ENCODE measurements around the gene GRIA4. TPM values are rescaled to one million over a fixed set of nuclear protein-coding genes. Genes with fewer than 3 reads are reported as not detected.

Gene GRIA4
- total and polyA plus RNA-seq, 5 donors = 0.05 to 0.17 TPM; not detected in 3

DNA sequence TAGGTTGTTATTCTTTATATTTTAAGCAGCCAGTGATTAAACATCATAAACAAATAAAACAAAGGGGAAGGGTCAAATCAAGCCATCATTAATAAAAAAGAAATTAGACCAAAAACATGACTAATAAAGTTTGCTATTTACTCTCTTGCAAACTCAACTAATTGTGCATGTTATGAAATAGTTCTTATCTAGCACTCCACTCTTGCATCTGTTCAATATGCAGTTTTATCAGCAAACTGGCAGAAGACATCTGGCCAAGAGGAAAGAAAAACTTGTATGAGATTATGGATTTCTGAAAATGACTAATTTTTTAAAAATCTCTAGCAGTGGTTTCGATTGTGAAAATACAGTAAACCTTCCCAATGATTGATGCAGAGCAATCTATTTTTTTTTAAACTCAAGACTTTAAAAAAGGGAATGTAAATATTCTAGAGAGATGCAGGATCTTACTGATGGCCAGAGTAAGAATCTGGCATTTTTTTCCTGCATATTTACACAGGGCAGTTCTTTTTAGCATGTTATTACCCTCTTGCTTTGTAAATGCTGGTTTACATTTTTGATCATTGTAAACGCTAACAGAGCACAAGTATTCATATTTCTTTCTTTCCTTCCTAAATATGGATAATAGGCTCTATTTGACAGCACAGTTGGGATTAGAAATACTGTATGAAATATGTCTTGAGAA is 83.3 kb downstream of the GRIA4 start:
- H3K4me3 ChIP-seq (ENCODE audit: low read length) = no peak overlapping the region
- ATAC-seq (no peak), DNase-seq (no peak)
- 38% methylated on average over 2 of the region's 2 CpGs for WGBS
- H3K27me3 ChIP-seq (ENCODE audit: control insufficient read depth, insufficient read depth) = no peaks in the 10 kb centered on the region
- intact Hi-C loops (cut with DNase I) = no loop called here
- no peaks in the 10 kb centered on the region for H3K4me1 ChIP-seq (ENCODE audit: control insufficient read depth, insufficient read depth, low read length)
- no peak overlapping the region for H3K27ac ChIP-seq (ENCODE audit: low read length)
- no peaks in the 10 kb centered on the region for H3K9me3 ChIP-seq (ENCODE audit: control insufficient read depth, low read length)

DNA sequence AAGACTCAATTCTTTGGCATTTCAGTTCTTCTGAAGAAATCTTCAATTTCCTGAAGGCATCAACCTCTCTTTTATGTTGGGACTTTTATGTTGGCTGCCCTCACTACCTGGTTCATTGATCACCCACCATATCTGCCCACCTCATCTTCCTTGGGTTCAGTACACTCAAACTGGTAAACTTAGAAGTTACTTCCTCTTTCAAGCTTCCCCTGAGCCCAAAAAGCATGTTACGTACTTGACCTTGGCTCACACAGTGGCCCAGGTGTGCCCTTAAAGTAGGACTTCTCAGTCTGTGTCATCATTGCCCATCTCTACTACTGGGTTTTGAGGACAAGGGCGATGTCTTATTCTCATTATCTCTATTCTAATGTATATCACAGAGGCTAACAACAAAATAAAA is 86.1 kb downstream of the GRIA4 start:
- ATAC-seq (no peak), DNase-seq (no peak)
- 76% methylated on average over 2 of the region's 2 CpGs for WGBS
- Histone ChIP-seq H3K4me1 (ENCODE audit: control insufficient read depth, insufficient read depth, low read length) (no peaks in the 10 kb centered on the region), H3K9me3 (ENCODE audit: control insufficient read depth, low read length) (no peaks in the 10 kb centered on the region), H3K4me3 (ENCODE audit: low read length) (no peak overlapping the region), H3K27ac (ENCODE audit: low read length) (no peak overlapping the region), H3K27me3 (ENCODE audit: control insufficient read depth, insufficient read depth) (no peaks in the 10 kb centered on the region)
- intact Hi-C loops (cut with DNase I) = no loop called here

DNA sequence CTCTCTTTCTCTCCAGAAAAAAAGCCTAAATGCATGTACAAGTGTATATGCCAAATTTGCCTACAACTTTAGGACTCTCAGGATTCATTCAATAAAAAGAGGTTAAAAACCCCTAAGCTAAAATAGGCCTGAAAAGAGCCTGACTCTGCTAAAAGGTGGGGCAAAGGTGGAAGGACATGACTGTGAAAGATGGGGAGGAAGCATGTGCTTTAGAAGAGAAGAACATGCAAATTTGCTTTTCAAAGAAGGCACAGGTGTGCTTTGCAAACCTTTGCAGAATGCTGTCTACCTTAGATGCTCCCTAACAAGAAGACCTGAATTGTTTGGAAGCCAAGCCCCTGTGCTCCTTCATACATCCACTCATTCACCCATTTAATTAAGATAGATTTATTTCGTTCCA is 87.4 kb downstream of the GRIA4 start:
- no peaks in the 10 kb centered on the region for H3K4me1 ChIP-seq (ENCODE audit: control insufficient read depth, insufficient read depth, low read length)
- intact Hi-C loops (cut with DNase I) = no loop called here
- ATAC-seq (no peak), DNase-seq (no peak)
- H3K4me3 ChIP-seq (ENCODE audit: low read length) = no peak overlapping the region
- no peaks in the 10 kb centered on the region for H3K27me3 ChIP-seq (ENCODE audit: control insufficient read depth, insufficient read depth)
- H3K9me3 ChIP-seq (ENCODE audit: control insufficient read depth, low read length) = no peaks in the 10 kb centered on the region
- no peak overlapping the region for H3K27ac ChIP-seq (ENCODE audit: low read length)
- WGBS = 39% methylated on average over 1 of the region's 1 CpG

DNA sequence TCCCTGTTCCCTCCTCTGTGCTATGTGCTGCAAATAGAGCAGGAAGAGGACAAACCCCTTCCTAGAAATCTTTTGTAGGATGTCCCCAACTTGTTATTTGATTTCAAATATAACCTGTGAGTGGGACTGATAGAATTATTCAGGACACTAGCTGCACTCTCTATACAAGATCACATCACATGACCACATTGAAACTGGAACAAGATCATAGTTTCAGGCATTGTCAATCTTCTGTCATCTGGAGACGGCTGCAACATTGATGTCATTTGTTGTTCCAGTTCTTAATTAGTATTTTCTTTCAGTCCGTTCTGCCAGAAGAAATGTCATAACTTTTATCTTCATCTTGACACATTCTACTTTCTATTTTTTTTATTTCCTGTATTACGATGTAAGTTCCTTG is 89.3 kb downstream of the GRIA4 start:
- no peak for ATAC-seq
- no peak for DNase-seq
- WGBS = 31% methylated on average over 3 of the region's 3 CpGs
- Histone ChIP-seq H3K27me3 (ENCODE audit: control insufficient read depth, insufficient read depth) (no peaks in the 10 kb centered on the region), H3K27ac (ENCODE audit: low read length) (no peak overlapping the region), H3K9me3 (ENCODE audit: control insufficient read depth, low read length) (no peaks in the 10 kb centered on the region), H3K4me3 (ENCODE audit: low read length) (no peak overlapping the region), H3K4me1 (ENCODE audit: control insufficient read depth, insufficient read depth, low read length) (no peaks in the 10 kb centered on the region)
- intact Hi-C loops (cut with DNase I) = no loop called here

DNA sequence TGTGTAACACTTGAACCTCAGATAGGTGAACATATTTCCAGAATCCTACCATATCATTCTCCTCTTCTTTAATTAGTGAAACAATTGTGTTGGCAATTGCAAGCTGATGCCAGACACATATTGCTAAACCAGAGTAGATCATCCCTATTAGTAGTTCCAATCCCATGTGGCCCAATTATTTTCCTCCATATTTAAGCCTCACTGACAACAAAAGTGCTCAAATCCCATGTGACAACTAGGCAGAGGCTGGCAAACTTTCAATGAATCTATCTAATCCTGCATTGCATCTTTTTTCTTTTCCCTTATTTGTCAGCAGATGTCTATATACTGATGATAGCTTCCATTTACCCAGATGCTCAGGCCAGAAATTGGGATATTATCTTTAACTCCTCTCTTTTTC is 90.4 kb downstream of the GRIA4 start:
- no peak overlapping the region for H3K27ac ChIP-seq (ENCODE audit: low read length)

DNA sequence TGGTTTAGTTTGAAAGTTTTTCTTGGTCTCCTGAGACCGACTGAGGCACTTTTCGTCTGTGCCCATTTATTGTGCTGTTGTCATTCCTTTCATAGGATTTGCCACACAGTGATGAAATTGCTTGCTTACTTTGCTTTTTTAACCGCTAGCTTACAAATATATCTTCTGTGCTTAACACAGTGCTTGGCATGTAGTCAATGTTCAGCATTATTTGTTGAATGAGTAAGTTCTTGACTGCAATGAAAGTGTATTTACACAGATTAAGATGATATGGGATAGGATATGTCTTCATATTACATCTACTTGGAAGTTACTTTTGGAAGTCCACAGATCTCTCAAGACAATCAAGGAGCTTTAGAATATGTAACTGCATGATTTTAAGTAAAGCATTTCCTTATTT is 91.2 kb downstream of the GRIA4 start:
- DNase-seq (no peak), ATAC-seq (no peak)
- WGBS = 84% methylated on average over 3 of the region's 3 CpGs
- Histone ChIP-seq H3K4me1 (ENCODE audit: control insufficient read depth, insufficient read depth, low read length) (no peaks in the 10 kb centered on the region), H3K27ac (ENCODE audit: low read length) (no peak overlapping the region), H3K9me3 (ENCODE audit: control insufficient read depth, low read length) (no peaks in the 10 kb centered on the region), H3K4me3 (ENCODE audit: low read length) (no peak overlapping the region), H3K27me3 (ENCODE audit: control insufficient read depth, insufficient read depth) (no peaks in the 10 kb centered on the region)
- intact Hi-C loops (cut with DNase I) = no loop called here

More for the DNA sequence above, 90.4 kb downstream of the GRIA4 start:
- no peak for DNase-seq
- Histone ChIP-seq H3K4me1 (ENCODE audit: control insufficient read depth, insufficient read depth, low read length) (no peaks in the 10 kb centered on the region), H3K9me3 (ENCODE audit: control insufficient read depth, low read length) (no peaks in the 10 kb centered on the region), H3K27me3 (ENCODE audit: control insufficient read depth, insufficient read depth) (no peaks in the 10 kb centered on the region), H3K4me3 (ENCODE audit: low read length) (no peak overlapping the region)
- intact Hi-C loops (cut with DNase I) = no loop called here
- no peak for ATAC-seq

DNA sequence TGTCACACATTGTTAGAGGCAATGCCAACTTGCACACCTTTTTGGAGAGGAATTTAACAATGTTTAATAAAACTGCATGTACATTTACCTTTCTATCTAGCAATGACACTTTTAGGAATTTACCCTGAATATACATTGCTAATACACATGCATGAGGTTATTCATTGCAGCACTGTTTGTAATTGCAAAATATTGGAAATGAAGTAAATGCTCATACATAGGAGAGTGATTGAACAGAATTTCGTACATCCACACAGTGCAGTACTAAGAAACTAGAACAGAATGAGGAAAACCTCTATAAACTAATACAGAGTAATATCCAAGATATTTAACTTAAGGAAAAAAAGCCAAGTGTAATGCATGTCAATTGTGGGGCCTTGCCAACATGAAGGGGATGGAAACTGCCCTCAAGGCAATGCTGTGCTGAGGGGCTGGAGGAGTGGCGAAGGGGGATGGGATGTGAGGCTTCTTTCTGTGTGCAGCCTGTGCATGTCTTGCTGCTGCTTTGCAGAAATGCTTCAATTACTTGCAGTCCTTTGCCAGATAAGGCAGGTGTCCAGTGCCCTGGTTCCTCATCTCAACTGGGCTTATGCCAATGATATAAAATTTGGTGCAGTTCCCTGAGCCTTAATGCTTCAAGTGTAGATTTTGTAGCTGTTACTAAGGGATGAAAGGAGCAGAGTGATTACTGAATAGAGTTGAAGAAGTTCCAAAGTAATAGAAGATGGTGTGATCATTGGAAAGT is 96.1 kb downstream of the GRIA4 start:
- ATAC-seq (no peak), DNase-seq (no peak)
- 81% methylated on average over 2 of the region's 2 CpGs for WGBS
- Histone ChIP-seq H3K27ac (ENCODE audit: low read length) (no peak overlapping the region), H3K4me1 (ENCODE audit: control insufficient read depth, insufficient read depth, low read length) (no peaks in the 10 kb centered on the region), H3K27me3 (ENCODE audit: control insufficient read depth, insufficient read depth) (no peaks in the 10 kb centered on the region), H3K4me3 (ENCODE audit: low read length) (no peak overlapping the region), H3K9me3 (ENCODE audit: control insufficient read depth, low read length) (no peaks in the 10 kb centered on the region)
- intact Hi-C loops (cut with DNase I) = no loop called here

DNA sequence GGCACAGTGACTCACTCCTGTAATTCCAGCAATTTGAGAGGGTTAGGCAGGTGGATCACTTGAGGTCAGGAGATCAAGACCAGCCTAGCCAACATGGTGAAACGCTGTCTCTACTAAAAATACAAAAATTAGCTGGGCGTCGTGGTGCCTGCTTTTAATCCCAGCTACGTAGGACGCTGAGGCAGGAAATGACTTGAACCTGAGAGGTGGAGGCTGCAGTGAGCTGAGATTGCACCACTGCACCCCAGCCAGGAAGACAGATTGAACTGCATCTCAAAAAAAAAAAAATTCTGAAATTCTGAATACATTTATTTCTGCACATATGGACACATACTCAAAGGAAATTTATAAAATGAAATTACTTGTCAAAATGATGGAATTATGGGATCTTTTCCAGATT is 103.2 kb downstream of the GRIA4 start:
- no peak for ATAC-seq

DNA sequence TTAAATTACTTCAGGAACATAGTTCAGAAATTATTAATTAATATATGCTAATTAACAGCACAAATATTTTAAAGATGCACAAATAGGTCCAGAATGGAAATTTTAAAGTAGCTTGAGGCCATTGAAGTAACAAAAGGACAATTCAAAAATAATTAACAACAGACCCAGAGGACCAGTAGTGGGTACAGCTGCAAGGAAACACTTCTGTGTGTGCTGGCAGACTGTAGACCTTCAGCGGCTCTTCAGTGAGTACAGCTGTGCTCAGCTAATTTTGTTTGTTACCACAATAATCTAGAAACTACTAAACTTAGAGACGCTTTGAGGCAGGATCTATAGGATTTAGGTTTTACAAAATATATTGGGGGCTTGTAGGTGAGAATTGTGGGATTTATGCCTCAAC is 103.8 kb downstream of the GRIA4 start:
- no peak overlapping the region for H3K4me3 ChIP-seq (ENCODE audit: low read length)
- intact Hi-C loops (cut with DNase I) = no loop called here
- ATAC-seq (no peak), DNase-seq (no peak)
- WGBS = 85% methylated on average over 2 of the region's 2 CpGs
- no peaks in the 10 kb centered on the region for H3K4me1 ChIP-seq (ENCODE audit: control insufficient read depth, insufficient read depth, low read length)
- no peak overlapping the region for H3K27ac ChIP-seq (ENCODE audit: low read length)
- no peaks in the 10 kb centered on the region for H3K27me3 ChIP-seq (ENCODE audit: control insufficient read depth, insufficient read depth)
- H3K9me3 ChIP-seq (ENCODE audit: control insufficient read depth, low read length) = no peaks in the 10 kb centered on the region

More for the DNA sequence above, 103.2 kb downstream of the GRIA4 start:
- no peaks in the 10 kb centered on the region for H3K27me3 ChIP-seq (ENCODE audit: control insufficient read depth, insufficient read depth)
- no peaks in the 10 kb centered on the region for H3K9me3 ChIP-seq (ENCODE audit: control insufficient read depth, low read length)
- H3K27ac ChIP-seq (ENCODE audit: low read length) = no peak overlapping the region
- 65% methylated on average over 5 of the region's 5 CpGs for WGBS
- no peak for DNase-seq
- intact Hi-C loops (cut with DNase I) = no loop called here
- no peak overlapping the region for H3K4me3 ChIP-seq (ENCODE audit: low read length)
- no peaks in the 10 kb centered on the region for H3K4me1 ChIP-seq (ENCODE audit: control insufficient read depth, insufficient read depth, low read length)

DNA sequence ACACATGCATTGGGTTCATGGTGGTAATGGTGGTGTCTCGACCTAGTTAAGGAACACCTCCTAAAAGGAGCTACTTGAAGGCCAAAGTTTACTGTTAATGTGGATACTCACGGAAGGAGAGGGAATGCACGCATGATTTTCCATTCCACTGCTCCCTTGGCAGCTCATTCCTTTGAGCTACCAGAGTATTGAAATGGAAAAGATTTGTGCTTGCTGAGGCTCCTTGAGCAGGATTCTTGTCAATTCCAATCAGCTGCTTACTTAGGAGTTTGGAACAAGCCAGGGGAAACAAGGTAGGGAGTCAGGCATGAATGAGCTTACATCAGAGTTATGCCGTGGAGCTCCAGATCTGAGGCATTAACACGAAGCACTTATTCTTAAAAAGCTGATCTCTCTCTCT is 108.8 kb downstream of the GRIA4 start:
- DNase-seq (no peak), ATAC-seq (no peak)
- H3K4me3 ChIP-seq (ENCODE audit: low read length) = no peak overlapping the region
- intact Hi-C loops (cut with DNase I) = no loop called here
- H3K9me3 ChIP-seq (ENCODE audit: control insufficient read depth, low read length) = no peaks in the 10 kb centered on the region
- H3K27ac ChIP-seq (ENCODE audit: low read length) = no peak overlapping the region
- H3K27me3 ChIP-seq (ENCODE audit: control insufficient read depth, insufficient read depth) = no peaks in the 10 kb centered on the region
- WGBS = 76% methylated on average over 5 of the region's 5 CpGs
- H3K4me1 ChIP-seq (ENCODE audit: control insufficient read depth, insufficient read depth, low read length) = no peaks in the 10 kb centered on the region

DNA sequence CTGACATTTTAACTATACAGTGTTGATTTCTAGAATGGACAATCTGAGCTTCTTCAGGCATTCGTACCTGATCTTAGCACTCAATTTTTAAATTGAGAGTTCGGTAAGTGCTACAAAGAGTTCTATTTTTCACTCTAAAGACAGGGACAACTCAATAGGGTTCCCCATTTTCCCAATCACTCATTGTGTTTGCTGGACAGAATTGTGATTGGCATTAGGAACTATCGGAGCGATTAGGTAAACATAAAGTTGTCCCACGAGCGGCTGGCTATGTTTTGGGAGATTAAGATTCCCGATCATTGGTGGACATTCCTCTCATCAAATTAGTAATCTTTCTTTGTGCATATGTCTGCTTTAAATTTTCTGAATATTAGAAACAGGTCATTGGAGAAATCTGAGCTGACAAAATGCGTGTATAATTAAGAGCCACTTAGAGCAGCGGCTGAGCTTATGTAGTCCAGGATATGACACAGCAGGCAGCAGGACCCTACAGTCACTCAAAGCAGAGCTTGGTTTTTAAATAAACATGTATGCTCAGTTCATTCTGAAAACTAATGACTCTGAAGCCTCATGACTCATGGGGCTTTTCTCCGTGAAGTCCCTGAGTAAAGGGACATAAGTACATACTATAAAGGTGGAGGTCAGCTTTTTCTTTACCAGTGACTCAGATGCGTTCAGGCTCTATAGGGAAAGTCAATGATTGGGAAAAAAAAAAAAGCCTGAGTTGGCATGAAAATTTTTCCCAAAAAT is 109.4 kb downstream of the GRIA4 start:
- DNase-seq (no peak), ATAC-seq (no peak)
- H3K4me3 ChIP-seq (ENCODE audit: low read length) = no peak overlapping the region
- intact Hi-C loops (cut with DNase I) = no loop called here
- 87% methylated on average over 11 of the region's 11 CpGs for WGBS
- H3K27me3 ChIP-seq (ENCODE audit: control insufficient read depth, insufficient read depth) = no peaks in the 10 kb centered on the region
- H3K4me1 ChIP-seq (ENCODE audit: control insufficient read depth, insufficient read depth, low read length) = no peaks in the 10 kb centered on the region
- H3K9me3 ChIP-seq (ENCODE audit: control insufficient read depth, low read length) = no peaks in the 10 kb centered on the region
- H3K27ac ChIP-seq (ENCODE audit: low read length) = no peak overlapping the region
